HG03439 (cell line): ENCODE data around the gene PACRG.

Source experiments
- ATAC-seq: cut with Tn5 transposase; IDR thresholded peaks from one replicate; pipeline ENCODE4 v1.9.1; 2021; ENCODE audit warnings: mild to moderate bottlenecking, moderate library complexity; ENCODE audit not compliant: unreplicated experiment

Gene PACRG

DNA sequence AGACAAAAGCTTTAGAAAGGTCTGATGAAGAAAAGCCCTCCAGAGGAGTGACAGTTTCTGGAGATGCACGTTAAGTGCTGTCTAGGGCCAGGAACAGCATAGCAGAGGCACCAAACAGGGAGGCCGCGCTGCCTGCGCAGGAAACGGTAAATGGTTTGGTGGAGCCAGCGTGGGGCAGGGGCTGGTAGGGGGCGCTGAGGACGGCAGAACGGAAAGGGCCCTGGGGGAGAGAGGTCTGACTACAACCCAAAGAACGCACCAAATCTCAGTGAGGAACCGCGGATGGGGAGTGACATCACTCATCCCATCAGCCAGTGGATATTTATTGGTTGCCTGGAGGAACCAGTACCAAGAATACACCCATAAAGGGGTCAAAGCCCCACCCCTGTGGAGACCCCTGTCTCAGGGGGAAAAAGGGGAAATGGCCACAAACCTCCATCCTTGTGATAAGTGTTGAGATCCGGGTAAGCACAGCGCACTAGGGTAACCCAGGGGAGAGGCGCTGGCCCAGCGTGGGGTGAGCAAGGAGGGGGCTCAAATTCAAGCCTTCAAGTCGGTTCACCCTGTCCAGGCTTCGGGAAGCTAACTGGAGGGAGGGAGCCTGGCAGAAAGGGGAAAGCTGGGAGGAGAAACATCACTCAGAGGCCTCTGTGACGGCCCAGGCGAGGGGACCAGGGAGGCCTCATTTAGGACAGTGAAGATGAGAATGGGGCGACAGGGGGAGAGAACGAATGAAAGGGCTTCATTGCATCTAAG is 437.6 kb downstream of the PACRG start:
- ATAC-seq = no peak

- ATAC-seq = no peak
Measured at GRCh38 chr6:163165922-163166321, 438.1 kb downstream of the PACRG start.

DNA sequence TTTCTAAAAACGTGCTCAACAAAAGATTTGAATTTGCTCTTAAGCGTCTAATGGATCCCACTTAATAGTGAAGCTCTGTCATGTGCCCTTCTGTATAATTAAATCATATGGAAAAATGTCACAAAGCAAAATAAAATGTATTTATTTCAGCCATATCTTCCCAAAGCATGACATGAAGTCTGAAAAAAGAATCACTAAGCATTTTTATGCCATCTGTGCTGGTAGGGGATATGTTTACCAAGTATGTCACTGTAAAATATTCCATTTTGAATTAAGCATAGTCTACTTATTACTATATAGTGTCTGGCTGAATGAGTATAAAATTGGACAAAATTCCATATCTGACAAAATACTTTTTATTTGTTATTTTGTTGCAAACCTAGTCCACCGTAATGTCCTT is 438.7 kb downstream of the PACRG start:
- no peak for ATAC-seq

GRCh38 chr6:163169521-163169920 is 441.7 kb downstream of the PACRG start:
- ATAC-seq = no peak

DNA sequence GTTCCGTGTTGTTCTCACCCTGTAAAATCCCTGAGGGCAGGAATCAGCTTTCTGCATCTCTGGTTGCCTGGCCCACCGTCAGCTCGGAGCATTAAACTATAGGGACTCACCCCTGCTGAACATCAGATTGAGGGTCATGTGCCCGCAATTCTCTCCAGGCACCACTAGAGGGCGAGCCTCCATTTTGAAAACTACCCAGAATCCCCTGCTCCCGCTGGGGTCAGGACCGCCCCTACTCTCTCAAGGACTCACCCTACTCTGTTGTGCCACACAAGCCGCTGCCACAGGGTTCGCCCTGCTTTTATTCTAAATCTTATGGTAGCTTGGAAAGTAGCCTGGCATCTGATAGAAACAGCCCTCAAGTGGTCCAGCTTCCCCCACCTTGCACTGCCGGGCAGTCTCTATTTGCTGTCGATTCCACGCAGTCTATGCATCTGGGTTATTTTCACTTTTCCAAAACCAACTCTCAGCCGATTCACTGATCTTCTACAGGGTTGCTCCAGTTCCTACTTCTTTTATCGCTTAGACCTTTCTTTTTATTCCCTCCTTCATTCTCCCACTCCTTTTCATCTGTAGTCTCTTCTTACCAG is 442.6 kb downstream of the PACRG start:
- ATAC-seq = peak; percentile 77

- no peak for ATAC-seq
Measured at GRCh38 chr6:163173741-163174140, 446.0 kb downstream of the PACRG start.

DNA sequence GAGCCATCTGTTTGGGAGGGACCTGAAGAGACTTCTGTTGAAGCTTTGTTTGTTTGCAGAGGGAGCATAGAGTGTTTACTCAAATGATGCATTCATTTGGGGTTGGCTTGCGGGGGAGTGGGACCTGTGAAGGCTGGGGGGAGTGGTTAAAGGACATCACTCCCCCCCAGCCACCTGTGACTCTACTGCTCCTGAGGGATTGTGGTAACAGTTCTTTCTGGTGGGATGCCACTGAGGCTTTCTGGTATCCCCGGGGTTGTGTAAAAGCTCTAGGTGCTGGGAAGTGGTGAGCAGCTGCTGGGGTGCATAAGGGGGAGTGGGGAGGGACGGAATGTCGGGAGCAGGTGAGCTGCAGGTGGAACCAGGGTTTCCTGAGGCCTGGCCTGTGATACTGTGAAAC is 447.5 kb downstream of the PACRG start:
- no peak for ATAC-seq

- ATAC-seq = no peak
Measured at GRCh38 chr6:163176097-163176496, 448.3 kb downstream of the PACRG start.

DNA sequence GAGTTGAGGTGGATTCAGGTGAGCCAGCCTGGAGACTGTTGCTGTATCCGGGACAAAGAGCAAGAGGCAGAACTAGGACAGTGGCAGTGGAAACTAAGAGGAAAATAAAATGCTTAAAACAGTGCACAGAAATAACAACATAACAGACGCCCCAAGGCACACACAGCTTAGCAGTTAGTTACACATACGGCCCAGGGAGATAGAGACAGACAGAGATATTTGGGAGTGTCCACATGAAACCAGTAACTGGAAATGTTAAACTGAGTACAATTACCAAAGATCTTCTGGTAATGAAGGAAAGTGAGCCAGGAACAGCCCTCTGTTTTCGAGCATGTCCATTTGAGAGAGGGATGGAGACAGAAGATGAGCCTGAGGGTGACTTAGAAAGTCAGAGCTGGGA is 449.2 kb downstream of the PACRG start:
- ATAC-seq = no peak

GRCh38 chr6:163177892-163178420 is 450.2 kb downstream of the PACRG start:
- ATAC-seq = no peak

- ATAC-seq = no peak
Measured at GRCh38 chr6:163179061-163179460, 451.3 kb downstream of the PACRG start.

- no peak for ATAC-seq
Measured at GRCh38 chr6:163179721-163180120, 451.9 kb downstream of the PACRG start.

DNA sequence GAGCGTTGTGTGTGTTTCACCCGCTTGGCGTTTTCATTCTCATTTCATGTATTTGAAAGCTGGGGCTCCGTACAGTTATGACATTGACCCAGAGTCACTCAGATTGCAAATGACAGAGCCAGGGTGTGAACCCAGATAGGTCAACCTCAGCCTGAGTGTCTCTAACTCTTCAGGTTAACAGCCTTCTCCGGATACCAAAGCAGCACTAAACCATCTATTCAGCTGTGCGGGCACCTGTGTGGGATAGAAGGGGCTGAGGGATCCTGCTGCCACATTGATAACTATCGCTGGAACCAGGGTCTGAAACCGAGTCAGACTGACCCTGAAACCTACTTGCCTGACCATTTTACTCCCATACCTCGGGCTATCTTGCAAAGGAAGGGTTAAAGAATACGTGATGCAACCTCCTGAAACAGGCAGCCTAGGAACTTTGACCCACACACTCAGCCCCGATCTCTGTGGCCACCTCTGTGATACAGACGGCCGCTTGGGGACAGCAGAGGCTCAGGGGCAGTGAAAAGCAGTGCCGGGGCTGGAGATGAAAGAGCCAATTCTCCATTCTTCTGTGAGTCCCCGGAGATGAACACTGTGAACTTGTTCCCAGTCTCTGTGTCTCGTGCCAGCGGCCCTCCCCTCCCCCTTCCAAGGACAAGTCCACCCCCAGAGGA is 453.2 kb downstream of the PACRG start:
- no peak for ATAC-seq

- no peak for ATAC-seq
Measured at GRCh38 chr6:163181666-163182180, 453.9 kb downstream of the PACRG start.

DNA sequence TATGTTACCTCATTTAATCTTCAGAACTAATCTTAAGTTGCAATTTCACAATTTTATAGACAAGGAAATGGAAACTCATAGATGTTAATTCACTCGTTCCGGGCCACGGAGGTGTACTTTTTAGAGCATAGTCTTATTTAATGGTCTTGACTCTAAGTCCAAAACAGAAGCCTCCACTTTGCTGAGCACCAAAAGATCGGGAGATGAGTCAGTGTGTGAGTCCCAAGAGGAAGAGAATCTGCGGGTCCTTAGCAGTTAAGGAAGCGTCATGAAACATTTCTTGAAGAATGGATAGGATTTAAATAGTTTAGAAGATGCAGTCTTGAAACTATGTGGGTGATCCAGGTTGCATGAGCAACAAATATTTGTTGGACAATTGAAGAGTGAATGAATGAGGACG is 454.9 kb downstream of the PACRG start:
- no peak for ATAC-seq

DNA sequence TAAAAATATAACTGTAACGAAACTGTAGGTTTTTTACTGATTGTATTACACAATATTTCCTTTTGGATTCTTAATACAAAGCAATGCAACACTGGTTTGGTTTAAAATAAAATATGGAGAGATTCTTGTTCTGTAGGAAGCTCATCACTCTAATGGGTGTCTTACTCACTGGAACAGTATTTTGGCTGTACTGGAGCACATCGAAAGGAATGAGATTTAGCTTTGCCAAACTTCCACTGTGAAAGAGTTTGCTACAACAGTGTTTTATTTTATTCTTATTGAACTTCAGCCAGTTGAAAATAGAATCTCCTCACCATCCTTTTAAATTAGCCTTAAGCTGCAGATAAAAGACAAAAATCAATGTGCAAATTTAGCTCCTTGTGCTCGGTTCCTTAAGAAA is 456.0 kb downstream of the PACRG start:
- ATAC-seq = no peak

GRCh38 chr6:163185744-163186143 is 458.0 kb downstream of the PACRG start:
- ATAC-seq = no peak

- ATAC-seq = no peak
Measured at GRCh38 chr6:163186527-163186926, 458.8 kb downstream of the PACRG start.

- ATAC-seq = no peak
Measured at GRCh38 chr6:163187201-163187600, 459.4 kb downstream of the PACRG start.

DNA sequence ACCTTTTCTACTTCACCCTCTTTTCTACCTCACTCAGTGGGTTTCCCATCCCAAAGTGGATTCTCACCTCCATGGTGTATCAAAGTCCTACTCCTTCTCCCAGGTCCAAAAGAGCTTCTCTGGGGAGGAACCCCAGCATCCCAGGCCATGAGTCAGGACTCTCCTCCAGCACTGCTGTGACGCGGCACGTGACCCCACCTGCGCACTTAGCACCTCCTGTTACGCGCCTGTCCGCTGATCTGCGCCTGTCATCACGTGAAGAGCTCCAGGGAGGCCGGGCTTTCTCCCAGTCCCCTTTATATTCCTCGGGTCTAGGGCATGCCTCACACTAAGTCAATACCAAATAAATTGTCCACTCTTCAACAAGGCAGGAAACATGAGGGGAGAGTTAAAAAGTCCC is 459.8 kb downstream of the PACRG start:
- no peak for ATAC-seq

GRCh38 chr6:163188746-163189145 is 461.0 kb downstream of the PACRG start:
- ATAC-seq = no peak

GRCh38 chr6:163189609-163190008 is 461.8 kb downstream of the PACRG start:
- no peak for ATAC-seq
